ENCODE measurements around the gene KCNK18.

- TF ChIP-seq RARB (CRISPR knock-in tag; IDR thresholded peaks at IDR 0.05) (no peak), BACH2 (CRISPR knock-in tag; IDR thresholded peaks at IDR 0.05; ENCODE audit: borderline replicate concordance) (no peak), ZFP3 (CRISPR knock-in tag; IDR thresholded peaks at IDR 0.05) (no peak), ESRRG (CRISPR knock-in tag; IDR thresholded peaks at IDR 0.05) (no peak), PPARA (CRISPR knock-in tag; IDR thresholded peaks at IDR 0.05; ENCODE audit: borderline replicate concordance) (no peak), POU6F1 (CRISPR knock-in tag; IDR thresholded peaks at IDR 0.05; ENCODE audit: borderline replicate concordance, low read depth) (no peak), PATZ1 (CRISPR knock-in tag; IDR thresholded peaks at IDR 0.05; ENCODE audit: borderline replicate concordance) (no peak), CSDC2 (CRISPR knock-in tag; IDR thresholded peaks at IDR 0.05) (no peak)
These were observed 10.3 kb upstream of the KCNK18 start for GRCh38 chr10:117186832-117187615.
